ENCODE results near the gene C6orf136. TPM values are rescaled to one million over a fixed set of nuclear protein-coding genes. Genes with fewer than 3 reads are reported as not detected.
A peak's percentile ranks its signal among the peaks of the same experiment; 100 is the strongest.

C6orf136 gene
- total and polyA plus RNA-seq, 9 of the 15 experiments (the other 6 are each of a cell fraction or from before 2014, with no cell fraction given), result 14.1 to 63.1 (median 18.4) TPM

DNA sequence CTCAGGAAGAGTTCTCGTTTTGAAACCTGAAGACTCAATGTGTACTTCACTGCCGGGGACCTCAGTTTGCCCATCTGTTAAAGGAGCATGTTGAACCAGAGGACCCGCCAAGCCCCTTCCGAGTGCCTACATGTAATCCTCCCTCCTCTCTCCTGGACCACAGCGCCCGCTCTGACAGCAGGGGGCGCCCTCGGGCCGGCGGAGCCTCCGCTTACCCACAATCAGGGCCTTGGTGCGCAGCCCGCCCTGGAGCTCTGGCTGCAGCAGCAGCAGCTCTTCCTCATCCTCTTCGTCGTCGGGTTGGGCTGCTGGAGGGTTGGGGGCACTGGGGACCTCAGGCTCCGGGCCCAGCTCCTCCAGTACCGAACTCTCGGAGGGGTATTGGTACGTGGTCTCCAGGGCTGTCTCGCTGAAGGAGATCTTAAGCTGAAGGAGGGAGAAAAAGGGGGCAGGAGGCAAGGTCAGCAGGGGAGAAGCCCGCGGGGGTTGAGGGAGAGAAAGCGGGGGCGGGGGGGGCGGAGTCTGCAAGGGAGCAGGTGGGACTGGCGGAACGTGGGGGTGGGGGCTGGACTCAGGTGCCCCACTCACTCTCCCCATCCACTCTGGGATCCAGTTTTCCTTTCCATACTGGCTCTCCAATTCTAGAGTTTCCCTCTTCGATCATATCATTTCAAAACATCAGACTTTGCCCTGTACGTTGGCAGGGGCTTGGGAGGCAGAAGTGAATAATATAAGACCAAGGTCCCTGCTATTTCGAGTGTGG lies 32.2 kb downstream of the C6orf136 start (continued):
- TF ChIP-seq ZNF668 (CRISPR knock-in tag; IDR thresholded peaks at IDR 0.05) (no peak), ATF7 (IDR thresholded peaks at IDR 0.05) (peak; percentile 68), JUN (IDR thresholded peaks at IDR 0.05; ENCODE audit: borderline replicate concordance, low read depth, low read length) (peak; percentile 31; the same call in 1 of the 2 replicates), JUN (CRISPR knock-in tag; IDR thresholded peaks at IDR 0.05; ENCODE audit: borderline replicate concordance) (no peak), ZKSCAN3 (CRISPR knock-in tag; IDR thresholded peaks at IDR 0.05) (no peak), BHLHE40 (IDR thresholded peaks at IDR 0.05; ENCODE audit: low read length) (peak; percentile 49; the same call in 1 of the 2 replicates), SMARCA5 (IDR thresholded peaks at IDR 0.05) (no peak), NCOR1 (IDR thresholded peaks at IDR 0.05) (no peak), DMBX1 (CRISPR knock-in tag; IDR thresholded peaks at IDR 0.05; ENCODE audit: borderline replicate concordance) (no peak; the same call in 1 of the 2 replicates), RAD51 (IDR thresholded peaks at IDR 0.05; ENCODE audit: borderline replicate concordance, low read depth) (no peak), RBM39 (optimal IDR thresholded peaks at IDR 0.05; ENCODE audit: low read depth, low read length) (peak; percentile 90), ZNF431 (CRISPR knock-in tag; IDR thresholded peaks at IDR 0.05) (no peak), ZBTB7A (IDR thresholded peaks at IDR 0.05; ENCODE audit: borderline replicate concordance, control insufficient read depth, low read depth, low read length) (peak; percentile 92)
- TF ChIP-seq, protein P1, sequence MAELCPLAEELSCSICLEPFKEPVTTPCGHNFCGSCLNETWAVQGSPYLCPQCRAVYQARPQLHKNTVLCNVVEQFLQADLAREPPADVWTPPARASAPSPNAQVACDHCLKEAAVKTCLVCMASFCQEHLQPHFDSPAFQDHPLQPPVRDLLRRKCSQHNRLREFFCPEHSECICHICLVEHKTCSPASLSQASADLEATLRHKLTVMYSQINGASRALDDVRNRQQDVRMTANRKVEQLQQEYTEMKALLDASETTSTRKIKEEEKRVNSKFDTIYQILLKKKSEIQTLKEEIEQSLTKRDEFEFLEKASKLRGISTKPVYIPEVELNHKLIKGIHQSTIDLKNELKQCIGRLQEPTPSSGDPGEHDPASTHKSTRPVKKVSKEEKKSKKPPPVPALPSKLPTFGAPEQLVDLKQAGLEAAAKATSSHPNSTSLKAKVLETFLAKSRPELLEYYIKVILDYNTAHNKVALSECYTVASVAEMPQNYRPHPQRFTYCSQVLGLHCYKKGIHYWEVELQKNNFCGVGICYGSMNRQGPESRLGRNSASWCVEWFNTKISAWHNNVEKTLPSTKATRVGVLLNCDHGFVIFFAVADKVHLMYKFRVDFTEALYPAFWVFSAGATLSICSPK (IDR thresholded peaks at IDR 0.05; ENCODE audit: borderline replicate concordance), result no peak
- TF ChIP-seq, protein P2, sequence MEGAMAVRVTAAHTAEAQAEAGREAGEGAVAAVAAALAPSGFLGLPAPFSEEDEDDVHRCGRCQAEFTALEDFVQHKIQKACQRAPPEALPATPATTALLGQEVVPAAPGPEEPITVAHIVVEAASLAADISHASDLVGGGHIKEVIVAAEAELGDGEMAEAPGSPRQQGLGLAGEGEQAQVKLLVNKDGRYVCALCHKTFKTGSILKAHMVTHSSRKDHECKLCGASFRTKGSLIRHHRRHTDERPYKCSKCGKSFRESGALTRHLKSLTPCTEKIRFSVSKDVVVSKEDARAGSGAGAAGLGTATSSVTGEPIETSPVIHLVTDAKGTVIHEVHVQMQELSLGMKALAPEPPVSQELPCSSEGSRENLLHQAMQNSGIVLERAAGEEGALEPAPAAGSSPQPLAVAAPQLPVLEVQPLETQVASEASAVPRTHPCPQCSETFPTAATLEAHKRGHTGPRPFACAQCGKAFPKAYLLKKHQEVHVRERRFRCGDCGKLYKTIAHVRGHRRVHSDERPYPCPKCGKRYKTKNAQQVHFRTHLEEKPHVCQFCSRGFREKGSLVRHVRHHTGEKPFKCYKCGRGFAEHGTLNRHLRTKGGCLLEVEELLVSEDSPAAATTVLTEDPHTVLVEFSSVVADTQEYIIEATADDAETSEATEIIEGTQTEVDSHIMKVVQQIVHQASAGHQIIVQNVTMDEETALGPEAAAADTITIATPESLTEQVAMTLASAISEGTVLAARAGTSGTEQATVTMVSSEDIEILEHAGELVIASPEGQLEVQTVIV (CRISPR knock-in tag; IDR thresholded peaks at IDR 0.05; ENCODE audit: borderline replicate concordance), result no peak
- TF ChIP-seq, protein P3, sequence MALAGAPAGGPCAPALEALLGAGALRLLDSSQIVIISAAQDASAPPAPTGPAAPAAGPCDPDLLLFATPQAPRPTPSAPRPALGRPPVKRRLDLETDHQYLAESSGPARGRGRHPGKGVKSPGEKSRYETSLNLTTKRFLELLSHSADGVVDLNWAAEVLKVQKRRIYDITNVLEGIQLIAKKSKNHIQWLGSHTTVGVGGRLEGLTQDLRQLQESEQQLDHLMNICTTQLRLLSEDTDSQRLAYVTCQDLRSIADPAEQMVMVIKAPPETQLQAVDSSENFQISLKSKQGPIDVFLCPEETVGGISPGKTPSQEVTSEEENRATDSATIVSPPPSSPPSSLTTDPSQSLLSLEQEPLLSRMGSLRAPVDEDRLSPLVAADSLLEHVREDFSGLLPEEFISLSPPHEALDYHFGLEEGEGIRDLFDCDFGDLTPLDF (CRISPR knock-in tag; IDR thresholded peaks at IDR 0.05), result 0 out of 2 replicates have a peak, but pooled peaks have one; percentile 47
- TF ChIP-seq, protein P4, sequence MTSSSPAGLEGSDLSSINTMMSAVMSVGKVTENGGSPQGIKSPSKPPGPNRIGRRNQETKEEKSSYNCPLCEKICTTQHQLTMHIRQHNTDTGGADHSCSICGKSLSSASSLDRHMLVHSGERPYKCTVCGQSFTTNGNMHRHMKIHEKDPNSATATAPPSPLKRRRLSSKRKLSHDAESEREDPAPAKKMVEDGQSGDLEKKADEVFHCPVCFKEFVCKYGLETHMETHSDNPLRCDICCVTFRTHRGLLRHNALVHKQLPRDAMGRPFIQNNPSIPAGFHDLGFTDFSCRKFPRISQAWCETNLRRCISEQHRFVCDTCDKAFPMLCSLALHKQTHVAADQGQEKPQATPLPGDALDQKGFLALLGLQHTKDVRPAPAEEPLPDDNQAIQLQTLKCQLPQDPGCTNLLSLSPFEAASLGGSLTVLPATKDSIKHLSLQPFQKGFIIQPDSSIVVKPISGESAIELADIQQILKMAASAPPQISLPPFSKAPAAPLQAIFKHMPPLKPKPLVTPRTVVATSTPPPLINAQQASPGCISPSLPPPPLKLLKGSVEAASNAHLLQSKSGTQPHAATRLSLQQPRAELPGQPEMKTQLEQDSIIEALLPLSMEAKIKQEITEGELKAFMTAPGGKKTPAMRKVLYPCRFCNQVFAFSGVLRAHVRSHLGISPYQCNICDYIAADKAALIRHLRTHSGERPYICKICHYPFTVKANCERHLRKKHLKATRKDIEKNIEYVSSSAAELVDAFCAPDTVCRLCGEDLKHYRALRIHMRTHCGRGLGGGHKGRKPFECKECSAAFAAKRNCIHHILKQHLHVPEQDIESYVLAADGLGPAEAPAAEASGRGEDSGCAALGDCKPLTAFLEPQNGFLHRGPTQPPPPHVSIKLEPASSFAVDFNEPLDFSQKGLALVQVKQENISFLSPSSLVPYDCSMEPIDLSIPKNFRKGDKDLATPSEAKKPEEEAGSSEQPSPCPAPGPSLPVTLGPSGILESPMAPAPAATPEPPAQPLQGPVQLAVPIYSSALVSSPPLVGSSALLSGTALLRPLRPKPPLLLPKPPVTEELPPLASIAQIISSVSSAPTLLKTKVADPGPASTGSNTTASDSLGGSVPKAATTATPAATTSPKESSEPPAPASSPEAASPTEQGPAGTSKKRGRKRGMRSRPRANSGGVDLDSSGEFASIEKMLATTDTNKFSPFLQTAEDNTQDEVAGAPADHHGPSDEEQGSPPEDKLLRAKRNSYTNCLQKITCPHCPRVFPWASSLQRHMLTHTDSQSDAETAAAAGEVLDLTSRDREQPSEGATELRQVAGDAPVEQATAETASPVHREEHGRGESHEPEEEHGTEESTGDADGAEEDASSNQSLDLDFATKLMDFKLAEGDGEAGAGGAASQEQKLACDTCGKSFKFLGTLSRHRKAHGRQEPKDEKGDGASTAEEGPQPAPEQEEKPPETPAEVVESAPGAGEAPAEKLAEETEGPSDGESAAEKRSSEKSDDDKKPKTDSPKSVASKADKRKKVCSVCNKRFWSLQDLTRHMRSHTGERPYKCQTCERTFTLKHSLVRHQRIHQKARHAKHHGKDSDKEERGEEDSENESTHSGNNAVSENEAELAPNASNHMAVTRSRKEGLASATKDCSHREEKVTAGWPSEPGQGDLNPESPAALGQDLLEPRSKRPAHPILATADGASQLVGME (CRISPR knock-in tag; IDR thresholded peaks at IDR 0.05), result 0 out of 2 replicates have a peak, but pooled peaks have one; percentile 60

All from K562 (cell line).